Endometrial microvascular endothelial cells (primary cell): ENCODE measurements around the gene MCRS1. TPM values are rescaled to one million over a fixed set of nuclear protein-coding genes. Genes with fewer than 3 reads are reported as not detected.

Experiments used
- in situ Hi-C: cut with HindIII; loops from 2 replicates; pipeline ENCODE4 v1.10.0; 2017; ENCODE audit warnings: low sequenced_read_pairs, low pct_unique_long_range_greater_than_20kb; ENCODE audit errors: inconsistent ontology term
- total RNA-seq: library from RNA; depleted of rRNA; stranded (reverse); fragments of >200 nt; gene quantifications from one replicate; pipeline ENCODE4 v1.2.3, GENCODE V29; 2015; ENCODE audit errors: inconsistent ontology term

MCRS1 gene
- total RNA-seq, 1 donor from 2014 or later, result 105 TPM

DNA sequence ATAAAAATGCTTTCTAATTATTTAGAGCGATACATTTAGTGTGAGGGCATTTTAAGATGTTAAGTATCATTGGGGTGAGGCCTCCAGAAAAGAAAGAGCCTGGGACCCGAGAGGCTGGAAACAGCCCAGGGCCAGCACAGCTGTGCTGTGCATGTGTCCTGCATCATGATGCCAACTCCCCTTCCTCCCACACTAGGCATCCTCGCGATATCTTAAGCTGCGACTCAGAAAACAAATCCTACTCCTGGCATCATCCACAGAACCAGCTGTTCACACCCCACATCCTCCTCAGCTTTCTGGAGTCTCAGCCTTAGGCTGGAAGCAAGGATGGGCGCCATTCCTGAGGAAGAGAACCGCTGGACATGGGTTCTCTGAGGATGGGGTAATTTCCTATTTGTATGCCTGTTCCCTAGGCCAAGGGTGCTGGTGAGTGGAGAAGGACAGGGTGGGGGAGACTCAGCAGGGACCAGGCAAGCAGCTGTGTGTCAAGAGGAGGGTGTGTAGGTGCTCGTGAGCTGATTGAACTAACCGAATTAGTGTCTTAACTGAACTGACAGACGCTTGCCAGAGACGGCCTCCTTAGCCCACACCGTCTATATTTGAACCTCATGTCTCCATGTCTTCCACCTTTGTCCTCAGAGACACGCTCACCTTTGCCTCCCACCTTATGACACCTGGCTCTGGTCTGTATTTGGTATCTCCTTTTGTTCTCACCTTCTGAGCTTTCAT lies 15.6 kb upstream of the MCRS1 start:
- in situ Hi-C loops, result no loop called here

GRCh38 chr12:49582850-49583249 lies 14.9 kb upstream of the MCRS1 start:
- in situ Hi-C loops, result no loop called here

DNA sequence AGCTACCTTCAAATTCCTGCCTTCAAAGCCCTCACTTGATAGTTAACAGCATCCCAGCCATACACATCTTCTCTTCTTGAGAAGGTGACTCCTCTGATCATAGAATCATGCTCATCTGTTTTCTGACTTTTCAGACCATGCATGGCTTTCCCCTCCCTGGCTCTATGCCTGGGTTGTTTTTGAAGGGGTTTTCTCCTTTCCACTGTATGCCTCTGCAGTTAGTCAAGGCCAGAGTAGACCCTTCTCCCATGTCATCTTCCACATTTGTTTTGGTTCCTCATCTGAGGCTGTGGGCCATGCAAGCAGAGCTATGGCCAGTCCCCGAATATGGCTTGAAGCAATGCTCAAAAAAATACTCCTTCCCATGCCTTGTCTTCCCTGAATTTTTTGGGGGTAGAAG lies 14.3 kb upstream of the MCRS1 start:
- in situ Hi-C loops, result no loop called here

- in situ Hi-C loops, result no loop called here
These were observed 12.9 kb upstream of the MCRS1 start for GRCh38 chr12:49580572-49581535.

DNA sequence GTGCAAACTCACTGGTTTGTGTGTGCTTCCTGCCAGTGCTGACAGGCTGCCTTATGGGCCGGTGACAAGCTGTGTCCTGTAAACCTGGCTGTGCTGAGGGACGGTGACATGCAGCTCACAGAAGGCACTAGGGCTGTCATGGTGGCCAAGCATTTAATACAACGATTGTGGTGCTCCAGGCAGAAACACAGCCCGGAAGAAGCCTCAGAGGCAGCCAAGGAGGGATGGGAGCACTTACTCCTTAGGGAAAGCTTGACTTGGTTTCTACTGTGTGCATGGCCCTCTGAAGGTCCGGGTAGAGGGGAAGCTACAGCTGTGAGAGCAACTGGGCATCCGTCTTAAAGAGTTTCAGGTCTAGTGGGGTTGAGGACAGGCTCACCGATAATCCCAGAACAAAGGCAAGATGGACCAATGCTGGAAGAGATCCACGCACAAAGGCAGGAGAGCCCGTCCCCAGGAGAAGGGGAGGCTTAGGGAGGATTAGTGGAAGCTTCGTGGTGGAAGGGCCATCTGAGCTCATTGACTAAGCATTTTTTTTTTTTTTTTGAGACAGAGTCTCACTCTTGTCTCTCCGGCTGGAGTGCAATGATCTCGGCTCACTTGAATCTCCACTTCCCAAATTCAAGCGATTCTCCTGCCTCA lies 10.7 kb upstream of the MCRS1 start:
- in situ Hi-C loops, result no loop called here

GRCh38 chr12:49577589-49578315 lies 9.8 kb upstream of the MCRS1 start:
- in situ Hi-C loops, result no loop called here

DNA sequence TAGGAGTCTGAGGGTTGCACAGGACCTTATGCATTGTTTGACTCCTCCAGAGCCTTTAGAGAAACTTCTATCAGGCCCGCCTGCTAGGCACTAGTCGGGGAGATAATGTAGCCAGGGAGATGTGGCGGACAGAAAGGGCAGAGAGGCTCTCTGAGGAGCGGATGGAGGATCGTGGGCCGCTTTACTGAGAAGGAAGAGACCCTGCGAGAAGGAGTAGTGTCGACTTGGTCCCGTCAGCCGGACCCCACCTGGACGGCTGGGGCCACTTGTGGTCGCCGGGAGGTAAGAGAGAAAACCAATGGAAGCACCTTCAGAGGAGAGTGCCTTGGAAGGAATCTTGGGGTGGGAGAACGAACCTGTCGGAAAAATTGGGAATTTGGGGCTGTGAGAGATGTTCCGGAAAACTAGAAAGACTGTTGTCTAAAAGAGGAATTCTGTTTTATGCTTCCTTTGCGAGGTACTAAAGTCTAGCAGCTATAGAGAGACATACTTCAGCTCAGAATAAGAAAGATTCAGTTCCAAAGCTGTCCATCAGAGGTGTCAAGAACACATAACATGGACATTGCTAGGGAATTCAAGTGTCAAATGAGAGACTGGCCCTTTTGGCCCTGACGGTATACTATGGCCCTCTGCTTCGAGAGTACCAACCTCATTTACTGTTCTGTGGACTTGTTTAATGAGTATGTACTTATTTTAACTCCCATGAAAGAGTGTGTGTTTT lies 660 bp upstream of the MCRS1 start:
- in situ Hi-C loops, result no loop called here

DNA sequence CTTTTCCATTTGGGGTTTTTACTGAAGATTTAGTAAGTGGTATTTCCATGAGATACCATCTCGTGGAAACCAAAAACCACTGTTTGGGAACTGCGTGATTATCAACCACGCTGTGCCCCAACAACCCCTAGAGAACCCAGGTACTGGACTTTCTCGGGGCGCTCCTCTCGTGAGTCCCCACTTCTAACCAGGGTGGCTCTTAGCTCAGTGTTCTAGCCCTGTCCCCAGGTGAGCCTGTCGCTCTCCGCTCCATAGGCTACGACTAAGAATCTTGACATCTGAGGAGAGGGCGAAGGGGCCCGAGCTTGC lies 686 bp downstream of the MCRS1 start:
- in situ Hi-C loops, result no loop called here

- in situ Hi-C loops, result no loop called here
These were observed 1.6 kb downstream of the MCRS1 start for GRCh38 chr12:49566361-49566760.

GRCh38 chr12:49565406-49566265 lies 2.3 kb downstream of the MCRS1 start:
- in situ Hi-C loops, result no loop called here

DNA sequence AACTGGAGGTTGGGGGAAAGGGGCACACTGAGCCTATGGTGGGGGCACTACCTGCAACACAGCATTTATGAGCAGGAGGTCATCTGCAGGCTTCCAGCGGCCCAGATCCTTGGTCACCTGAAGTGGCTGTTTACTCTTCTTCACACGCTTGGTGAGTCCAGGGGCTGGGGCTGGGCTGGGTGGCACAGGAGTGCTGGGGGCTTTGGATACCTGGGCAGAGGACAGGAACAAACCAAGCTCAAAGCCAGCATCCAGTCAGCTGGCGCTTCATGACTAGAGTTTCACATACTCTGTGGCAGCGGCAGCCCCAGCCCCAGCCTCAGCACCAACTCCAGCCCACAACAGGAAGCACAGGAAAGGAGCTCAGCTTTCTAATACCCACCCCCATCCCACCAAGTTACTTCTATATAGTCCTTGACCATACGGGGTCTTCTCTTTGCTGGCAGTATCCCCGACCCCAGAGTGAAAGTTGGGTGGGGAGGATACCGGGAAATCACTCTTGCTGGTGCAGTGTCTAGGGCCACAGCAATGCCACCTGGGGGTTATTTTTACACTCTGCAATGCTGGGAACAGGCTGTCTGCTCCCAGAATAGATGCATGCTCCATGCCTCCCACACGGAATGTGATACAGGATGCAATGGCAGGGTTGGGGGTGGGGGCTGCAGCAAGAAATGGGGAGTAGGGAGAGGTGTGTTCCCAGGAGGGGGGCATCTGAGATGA lies 3.1 kb downstream of the MCRS1 start:
- in situ Hi-C loops, result no loop called here

DNA sequence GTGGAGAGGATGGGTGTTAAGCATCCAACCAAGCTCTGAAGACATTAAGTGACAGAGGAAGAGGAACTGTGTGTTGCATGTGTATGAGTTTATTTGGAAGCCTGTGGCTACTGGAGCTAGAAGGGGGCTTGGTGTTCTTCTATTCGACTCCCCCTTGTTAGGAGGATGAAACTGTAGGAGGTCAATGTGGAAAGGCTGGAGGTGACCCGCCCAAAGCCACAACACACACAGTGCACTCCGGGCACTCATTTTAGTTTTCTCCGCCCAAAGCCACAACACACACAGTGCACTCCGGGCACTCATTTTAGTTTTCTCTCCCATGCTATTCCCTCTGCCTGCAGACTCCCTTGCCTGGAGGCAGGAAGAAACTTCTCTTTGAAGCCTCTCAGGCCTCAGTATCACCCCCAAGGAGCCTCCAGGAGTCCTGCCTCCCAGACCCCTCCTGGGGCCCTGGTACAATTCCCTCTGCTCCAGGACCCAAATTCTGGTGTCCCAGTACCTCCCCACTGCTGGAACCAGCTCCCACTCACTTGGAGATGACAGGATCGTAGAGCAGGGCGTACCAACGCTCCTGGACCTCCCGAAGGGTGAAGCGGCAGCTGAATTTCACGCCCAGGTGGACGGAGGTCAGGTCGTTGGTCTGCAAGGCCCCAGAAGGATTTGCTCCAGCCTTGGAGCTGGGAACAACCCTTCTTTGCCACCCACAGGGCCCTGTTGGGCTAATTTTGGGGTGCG lies 3.8 kb downstream of the MCRS1 start:
- in situ Hi-C loops, result no loop called here

- in situ Hi-C loops, result no loop called here
These were observed 5.1 kb downstream of the MCRS1 start for GRCh38 chr12:49562831-49563230.

DNA sequence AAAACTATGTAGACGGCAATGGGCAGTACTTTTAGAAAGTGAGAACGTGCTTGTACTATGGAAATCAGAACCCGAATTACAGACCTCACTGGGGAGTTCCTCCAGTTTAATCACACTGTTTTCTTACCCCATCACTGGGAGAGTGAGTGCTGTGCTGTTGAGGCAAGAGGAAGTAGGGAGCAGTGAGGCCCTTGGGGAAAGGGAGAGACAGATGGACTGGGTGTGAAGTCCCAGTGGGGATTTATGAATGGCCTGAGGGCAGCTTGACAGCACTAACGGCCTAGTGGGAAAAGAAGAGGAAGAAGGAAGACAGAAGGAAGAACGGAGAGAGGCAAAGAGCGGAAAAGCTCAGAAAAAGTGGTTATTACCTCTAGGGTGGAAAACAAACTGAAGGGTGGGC lies 5.7 kb downstream of the MCRS1 start:
- in situ Hi-C loops, result no loop called here

- in situ Hi-C loops, result no loop called here
These were observed 7.2 kb downstream of the MCRS1 start for GRCh38 chr12:49560695-49561094.

DNA sequence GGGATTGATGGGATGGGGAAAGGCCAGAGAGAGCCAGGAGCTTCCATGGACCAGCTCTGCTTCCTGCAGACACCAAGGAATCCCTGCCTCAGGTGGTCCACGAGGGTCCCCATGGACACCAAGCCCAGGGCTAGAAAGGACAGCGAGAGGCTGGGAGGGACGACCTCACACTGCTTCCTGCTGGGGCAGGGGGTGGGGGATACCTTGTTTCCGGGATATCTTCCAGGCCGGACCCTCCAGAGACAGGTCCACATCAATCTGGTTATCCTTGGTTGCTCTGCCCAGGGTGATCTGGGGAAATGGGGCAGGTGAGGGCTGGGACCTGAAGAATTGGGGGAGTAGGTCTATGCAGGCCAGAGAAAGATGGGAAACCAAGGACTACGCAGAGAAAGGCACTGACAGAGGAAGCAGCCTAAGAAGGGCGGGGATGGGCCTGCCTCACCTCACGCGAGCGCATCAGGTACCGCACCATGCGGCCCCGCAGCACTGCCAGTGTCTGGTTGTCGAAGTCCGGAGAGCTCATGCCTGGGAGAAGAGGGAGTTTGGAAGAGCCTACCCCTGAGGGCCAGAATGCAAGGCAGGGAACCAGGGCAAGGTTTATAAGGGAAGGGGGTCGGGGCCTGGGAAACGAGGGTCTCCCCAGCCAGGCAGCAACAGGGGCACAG lies 8.8 kb downstream of the MCRS1 start:
- in situ Hi-C loops, result no loop called here
